ENCODE data around the gene NKAPL. TPM values are rescaled to one million over a fixed set of nuclear protein-coding genes. Genes with fewer than 3 reads are reported as not detected.

The NKAPL gene
- total and polyA plus RNA-seq, 10 of the 15 experiments (the other 5 are each of a cell fraction or from before 2014, with no cell fraction given) = 0.10 to 0.48 (median 0.19) TPM; not detected in 1

- TF ChIP-seq, protein P1, sequence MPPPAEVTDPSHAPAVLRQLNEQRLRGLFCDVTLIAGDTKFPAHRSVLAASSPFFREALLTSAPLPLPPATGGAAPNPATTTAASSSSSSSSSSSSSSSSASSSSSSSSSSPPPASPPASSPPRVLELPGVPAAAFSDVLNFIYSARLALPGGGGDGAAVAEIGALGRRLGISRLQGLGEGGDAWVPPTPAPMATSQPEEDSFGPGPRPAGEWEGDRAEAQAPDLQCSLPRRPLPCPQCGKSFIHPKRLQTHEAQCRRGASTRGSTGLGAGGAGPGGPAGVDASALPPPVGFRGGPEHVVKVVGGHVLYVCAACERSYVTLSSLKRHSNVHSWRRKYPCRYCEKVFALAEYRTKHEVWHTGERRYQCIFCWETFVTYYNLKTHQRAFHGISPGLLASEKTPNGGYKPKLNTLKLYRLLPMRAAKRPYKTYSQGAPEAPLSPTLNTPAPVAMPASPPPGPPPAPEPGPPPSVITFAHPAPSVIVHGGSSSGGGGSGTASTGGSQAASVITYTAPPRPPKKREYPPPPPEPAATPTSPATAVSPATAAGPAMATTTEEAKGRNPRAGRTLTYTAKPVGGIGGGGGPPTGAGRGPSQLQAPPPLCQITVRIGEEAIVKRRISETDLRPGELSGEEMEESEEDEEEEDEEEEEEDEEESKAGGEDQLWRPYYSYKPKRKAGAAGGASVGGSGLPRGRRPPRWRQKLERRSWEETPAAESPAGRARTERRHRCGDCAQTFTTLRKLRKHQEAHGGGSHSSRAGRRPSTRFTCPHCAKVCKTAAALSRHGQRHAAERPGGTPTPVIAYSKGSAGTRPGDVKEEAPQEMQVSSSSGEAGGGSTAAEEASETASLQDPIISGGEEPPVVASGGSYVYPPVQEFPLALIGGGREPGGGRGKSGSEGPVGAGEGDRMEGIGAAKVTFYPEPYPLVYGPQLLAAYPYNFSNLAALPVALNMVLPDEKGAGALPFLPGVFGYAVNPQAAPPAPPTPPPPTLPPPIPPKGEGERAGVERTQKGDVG (CRISPR knock-in tag; IDR thresholded peaks at IDR 0.05) = no peak
- TF ChIP-seq PKNOX1 (IDR thresholded peaks at IDR 0.05) (no peak), SIX5 (IDR thresholded peaks at IDR 0.05; ENCODE audit: low read depth, low read length, severe bottlenecking) (no peak), IRF5 (IDR thresholded peaks at IDR 0.05; ENCODE audit: borderline replicate concordance) (no peak), JUNB (IDR thresholded peaks at IDR 0.05) (no peak), EGR1 (IDR thresholded peaks at IDR 0.05; ENCODE audit: borderline replicate concordance in 1 of 2, low read depth in 2 of 2, low read length in 2 of 2) (no peak), GATAD2B (conservative IDR thresholded peaks at IDR 0.05; ENCODE audit: low read depth) (no peak), BACH1 (IDR thresholded peaks at IDR 0.05; ENCODE audit: borderline replicate concordance) (no peak), MEF2A (IDR thresholded peaks at IDR 0.05; ENCODE audit: insufficient read depth, low read depth, low read length) (no peak)
- TF ChIP-seq, protein P2, sequence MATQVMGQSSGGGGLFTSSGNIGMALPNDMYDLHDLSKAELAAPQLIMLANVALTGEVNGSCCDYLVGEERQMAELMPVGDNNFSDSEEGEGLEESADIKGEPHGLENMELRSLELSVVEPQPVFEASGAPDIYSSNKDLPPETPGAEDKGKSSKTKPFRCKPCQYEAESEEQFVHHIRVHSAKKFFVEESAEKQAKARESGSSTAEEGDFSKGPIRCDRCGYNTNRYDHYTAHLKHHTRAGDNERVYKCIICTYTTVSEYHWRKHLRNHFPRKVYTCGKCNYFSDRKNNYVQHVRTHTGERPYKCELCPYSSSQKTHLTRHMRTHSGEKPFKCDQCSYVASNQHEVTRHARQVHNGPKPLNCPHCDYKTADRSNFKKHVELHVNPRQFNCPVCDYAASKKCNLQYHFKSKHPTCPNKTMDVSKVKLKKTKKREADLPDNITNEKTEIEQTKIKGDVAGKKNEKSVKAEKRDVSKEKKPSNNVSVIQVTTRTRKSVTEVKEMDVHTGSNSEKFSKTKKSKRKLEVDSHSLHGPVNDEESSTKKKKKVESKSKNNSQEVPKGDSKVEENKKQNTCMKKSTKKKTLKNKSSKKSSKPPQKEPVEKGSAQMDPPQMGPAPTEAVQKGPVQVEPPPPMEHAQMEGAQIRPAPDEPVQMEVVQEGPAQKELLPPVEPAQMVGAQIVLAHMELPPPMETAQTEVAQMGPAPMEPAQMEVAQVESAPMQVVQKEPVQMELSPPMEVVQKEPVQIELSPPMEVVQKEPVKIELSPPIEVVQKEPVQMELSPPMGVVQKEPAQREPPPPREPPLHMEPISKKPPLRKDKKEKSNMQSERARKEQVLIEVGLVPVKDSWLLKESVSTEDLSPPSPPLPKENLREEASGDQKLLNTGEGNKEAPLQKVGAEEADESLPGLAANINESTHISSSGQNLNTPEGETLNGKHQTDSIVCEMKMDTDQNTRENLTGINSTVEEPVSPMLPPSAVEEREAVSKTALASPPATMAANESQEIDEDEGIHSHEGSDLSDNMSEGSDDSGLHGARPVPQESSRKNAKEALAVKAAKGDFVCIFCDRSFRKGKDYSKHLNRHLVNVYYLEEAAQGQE (IDR thresholded peaks at IDR 0.05; ENCODE audit: low read depth, low read length) = no peak
- TF ChIP-seq, protein P3, sequence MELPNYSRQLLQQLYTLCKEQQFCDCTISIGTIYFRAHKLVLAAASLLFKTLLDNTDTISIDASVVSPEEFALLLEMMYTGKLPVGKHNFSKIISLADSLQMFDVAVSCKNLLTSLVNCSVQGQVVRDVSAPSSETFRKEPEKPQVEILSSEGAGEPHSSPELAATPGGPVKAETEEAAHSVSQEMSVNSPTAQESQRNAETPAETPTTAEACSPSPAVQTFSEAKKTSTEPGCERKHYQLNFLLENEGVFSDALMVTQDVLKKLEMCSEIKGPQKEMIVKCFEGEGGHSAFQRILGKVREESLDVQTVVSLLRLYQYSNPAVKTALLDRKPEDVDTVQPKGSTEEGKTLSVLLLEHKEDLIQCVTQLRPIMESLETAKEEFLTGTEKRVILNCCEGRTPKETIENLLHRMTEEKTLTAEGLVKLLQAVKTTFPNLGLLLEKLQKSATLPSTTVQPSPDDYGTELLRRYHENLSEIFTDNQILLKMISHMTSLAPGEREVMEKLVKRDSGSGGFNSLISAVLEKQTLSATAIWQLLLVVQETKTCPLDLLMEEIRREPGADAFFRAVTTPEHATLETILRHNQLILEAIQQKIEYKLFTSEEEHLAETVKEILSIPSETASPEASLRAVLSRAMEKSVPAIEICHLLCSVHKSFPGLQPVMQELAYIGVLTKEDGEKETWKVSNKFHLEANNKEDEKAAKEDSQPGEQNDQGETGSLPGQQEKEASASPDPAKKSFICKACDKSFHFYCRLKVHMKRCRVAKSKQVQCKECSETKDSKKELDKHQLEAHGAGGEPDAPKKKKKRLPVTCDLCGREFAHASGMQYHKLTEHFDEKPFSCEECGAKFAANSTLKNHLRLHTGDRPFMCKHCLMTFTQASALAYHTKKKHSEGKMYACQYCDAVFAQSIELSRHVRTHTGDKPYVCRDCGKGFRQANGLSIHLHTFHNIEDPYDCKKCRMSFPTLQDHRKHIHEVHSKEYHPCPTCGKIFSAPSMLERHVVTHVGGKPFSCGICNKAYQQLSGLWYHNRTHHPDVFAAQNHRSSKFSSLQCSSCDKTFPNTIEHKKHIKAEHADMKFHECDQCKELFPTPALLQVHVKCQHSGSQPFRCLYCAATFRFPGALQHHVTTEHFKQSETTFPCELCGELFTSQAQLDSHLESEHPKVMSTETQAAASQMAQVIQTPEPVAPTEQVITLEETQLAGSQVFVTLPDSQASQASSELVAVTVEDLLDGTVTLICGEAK (IDR thresholded peaks at IDR 0.05; ENCODE audit: borderline replicate concordance) = peak; percentile 35; the same call in 1 of the 2 replicates
Observed at GRCh38 chr6:28281288-28282064, 22.4 kb downstream of the NKAPL start, which contains the start of gene PGBD1 (continued).
